GM18870 (cell line): ENCODE results near the gene MRPL41.
"Not testable (repeated sequence)": the region's sequence is repeated elsewhere in the genome, so short reads cannot be mapped to it uniquely, and the experiment has no call there.

Experiments
- ATAC-seq: cut with Tn5 transposase; IDR thresholded peaks from one replicate; pipeline ENCODE4 v1.9.1; 2021; ENCODE audit warnings: moderate library complexity; ENCODE audit not compliant: unreplicated experiment

MRPL41 gene

GRCh38 chr9:137551264-137552021, at the start of gene MRPL41:
TSS of gene MRPL41 (plus strand) at chr9:137551879. CDS start at chr9:137552082, 203 bp downstream.
- ATAC-seq = no peak

GRCh38 chr9:137502008-137502911, 49.4 kb upstream of the MRPL41 start:
- ATAC-seq = no peak

- ATAC-seq = no peak
Measured at GRCh38 chr9:137504432-137504777, 47.3 kb upstream of the MRPL41 start.

GRCh38 chr9:137505421-137506140, 46.1 kb upstream of the MRPL41 start:
- no peak for ATAC-seq

GRCh38 chr9:137506274-137506673, 45.4 kb upstream of the MRPL41 start:
- ATAC-seq = no peak

- no peak for ATAC-seq
Measured at GRCh38 chr9:137506702-137507171, 44.9 kb upstream of the MRPL41 start.

- no peak for ATAC-seq
Measured at GRCh38 chr9:137509198-137509597, 42.5 kb upstream of the MRPL41 start.

- ATAC-seq = not testable (repeated sequence)
Measured at GRCh38 chr9:137511126-137511525, 40.6 kb upstream of the MRPL41 start.

- no peak for ATAC-seq
Measured at GRCh38 chr9:137511758-137512463, 39.8 kb upstream of the MRPL41 start.

GRCh38 chr9:137513136-137513535, 38.5 kb upstream of the MRPL41 start:
- not testable (repeated sequence) for ATAC-seq

- not testable (repeated sequence) for ATAC-seq
Measured at GRCh38 chr9:137513801-137514570, 37.7 kb upstream of the MRPL41 start.

- ATAC-seq = no peak
Measured at GRCh38 chr9:137514691-137515337, 36.9 kb upstream of the MRPL41 start.

- no peak for ATAC-seq
Measured at GRCh38 chr9:137515338-137515724, 36.3 kb upstream of the MRPL41 start.

- no peak for ATAC-seq
Measured at GRCh38 chr9:137516144-137516917, 35.3 kb upstream of the MRPL41 start.

- ATAC-seq = not testable (repeated sequence)
Measured at GRCh38 chr9:137518661-137519459, 32.8 kb upstream of the MRPL41 start.

- no peak for ATAC-seq
Measured at GRCh38 chr9:137519553-137519952, 32.1 kb upstream of the MRPL41 start.

GRCh38 chr9:137520614-137521404, 30.9 kb upstream of the MRPL41 start:
- ATAC-seq = no peak
